Right lobe of liver (tissue), 4 donors: ENCODE measurements around the gene SYCP2.

Experiments used
- CTCF ChIP-seq, 4 donors: fragments of 200-600 bp in 3 of 4; fragments of 450-650 bp in 1 of 4; IDR thresholded peaks; one replicate each; pipeline versions ENCODE4 v1.5.1 to v1.8.0; 2016 to 2022; ENCODE audit warnings: antibody characterized with exemption in 4 of 4, mild to moderate bottlenecking in 2 of 4
- POLR2A ChIP-seq: fragments of 450-650 bp; IDR thresholded peaks from one replicate; pipeline ENCODE4 v1.6.1; 2017; ENCODE audit warnings: antibody characterized with exemption, mild to moderate bottlenecking
- donor health status: DM: no; HTN: no; CAD: no.
- donor health status: DM: no; HTN: no; CAD: no.
- donor health status: DM: no; HTN: yes; CAD: no.

GRCh38 chr20:59820204-59821041, 113.0 kb downstream of the SYCP2 start:
- TF ChIP-seq CTCF (IDR thresholded peaks at IDR 0.05) (no peak), POLR2A (no peak)
